HL-60 (cell line): Measurements from ENCODE around the gene LMAN1L.

Experiments used
- GABPA ChIP-seq: IDR thresholded peaks from 2 replicates; pipeline ENCODE4 v1.6.1; 2012; ENCODE audit warnings: low read depth
- POLR2AphosphoS5 ChIP-seq: IDR thresholded peaks from 2 replicates; pipeline ENCODE4 v1.6.1; 2012; ENCODE audit warnings: low read depth
- SPI1 ChIP-seq: IDR thresholded peaks from 2 replicates; pipeline ENCODE4 v1.6.1; 2012; ENCODE audit warnings: low read depth, mild to moderate bottlenecking, borderline replicate concordance
- TF ChIP-seq, protein P1 (sequence below): IDR thresholded peaks from one replicate; pipeline ENCODE4 v1.5.1; 2011; ENCODE audit warnings: low read length, control low read depth, inconsistent platforms; ENCODE audit not compliant: insufficient read depth

DNA sequence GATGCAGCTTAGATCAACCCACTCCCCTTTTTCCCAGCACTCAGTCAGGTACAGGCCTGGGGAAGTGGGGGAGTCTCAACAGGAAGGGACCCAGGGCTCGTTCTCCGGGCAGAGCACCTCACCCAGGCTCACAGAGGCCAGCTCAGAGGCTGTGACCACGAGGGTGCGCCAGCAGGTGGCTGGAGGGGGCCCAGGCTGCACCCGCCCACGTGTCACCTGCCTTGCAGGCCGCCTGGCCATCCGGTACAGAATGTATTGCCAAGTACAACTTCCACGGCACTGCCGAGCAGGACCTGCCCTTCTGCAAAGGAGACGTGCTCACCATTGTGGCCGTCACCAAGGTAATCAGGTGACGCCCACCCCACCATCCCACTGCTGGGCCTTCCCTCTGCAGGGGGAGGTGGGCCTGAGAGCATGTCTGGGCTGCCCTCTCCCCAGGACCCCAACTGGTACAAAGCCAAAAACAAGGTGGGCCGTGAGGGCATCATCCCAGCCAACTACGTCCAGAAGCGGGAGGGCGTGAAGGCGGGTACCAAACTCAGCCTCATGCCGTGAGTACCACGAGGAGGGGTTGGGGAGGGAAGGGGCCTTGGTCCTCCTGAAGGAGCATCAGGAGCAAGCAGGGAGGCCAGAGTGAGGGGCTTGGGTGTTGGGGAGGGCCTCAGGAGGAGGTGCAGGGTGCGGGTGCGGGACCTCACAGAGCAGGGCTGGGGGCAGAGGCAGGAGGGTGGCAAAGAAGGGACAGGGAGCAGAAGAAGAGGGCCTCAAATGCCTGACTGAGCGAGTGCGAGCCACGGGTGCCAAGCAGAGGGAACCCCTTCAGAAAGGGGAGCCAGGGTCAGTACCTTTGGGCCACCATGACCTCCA is 14.0 kb upstream of the LMAN1L start:
- TF ChIP-seq, protein P1, sequence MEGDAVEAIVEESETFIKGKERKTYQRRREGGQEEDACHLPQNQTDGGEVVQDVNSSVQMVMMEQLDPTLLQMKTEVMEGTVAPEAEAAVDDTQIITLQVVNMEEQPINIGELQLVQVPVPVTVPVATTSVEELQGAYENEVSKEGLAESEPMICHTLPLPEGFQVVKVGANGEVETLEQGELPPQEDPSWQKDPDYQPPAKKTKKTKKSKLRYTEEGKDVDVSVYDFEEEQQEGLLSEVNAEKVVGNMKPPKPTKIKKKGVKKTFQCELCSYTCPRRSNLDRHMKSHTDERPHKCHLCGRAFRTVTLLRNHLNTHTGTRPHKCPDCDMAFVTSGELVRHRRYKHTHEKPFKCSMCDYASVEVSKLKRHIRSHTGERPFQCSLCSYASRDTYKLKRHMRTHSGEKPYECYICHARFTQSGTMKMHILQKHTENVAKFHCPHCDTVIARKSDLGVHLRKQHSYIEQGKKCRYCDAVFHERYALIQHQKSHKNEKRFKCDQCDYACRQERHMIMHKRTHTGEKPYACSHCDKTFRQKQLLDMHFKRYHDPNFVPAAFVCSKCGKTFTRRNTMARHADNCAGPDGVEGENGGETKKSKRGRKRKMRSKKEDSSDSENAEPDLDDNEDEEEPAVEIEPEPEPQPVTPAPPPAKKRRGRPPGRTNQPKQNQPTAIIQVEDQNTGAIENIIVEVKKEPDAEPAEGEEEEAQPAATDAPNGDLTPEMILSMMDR = no peak
- TF ChIP-seq GABPA = no peak
- 0 out of 2 replicates have a peak, but pooled peaks have one; percentile 16 for TF ChIP-seq POLR2AphosphoS5
- TF ChIP-seq SPI1 = no peak
